ENCODE measurements around the gene TNXB.

GRCh38 chr6:32086661-32087573, 22.2 kb downstream of the TNXB start:
- TF ChIP-seq POLR2A (IDR thresholded peaks at IDR 0.05) (no peak), CTCF (IDR thresholded peaks at IDR 0.05) (no peak)
